Liver (tissue), 9 donors: ENCODE measurements around the gene SCUBE1. TPM values are rescaled to one million over a fixed set of nuclear protein-coding genes. Genes with fewer than 3 reads are reported as not detected.

ENCODE experiments used
- DNase-seq: peaks from one replicate; pipeline ENCODE4 v3.0.0-alpha.2; 2017; ENCODE audit warnings: low spot score
- H3K27ac ChIP-seq, 2 donors: one replicate each; pipeline ENCODE4 v1.7.0; 2013; ENCODE audit warnings: inconsistent platforms in 2 of 2, low read length in 2 of 2, control low read depth in 1 of 2, low read depth in 1 of 2, mild to moderate bottlenecking in 1 of 2
- H3K27me3 ChIP-seq, 4 donors: one replicate each; pipeline versions ENCODE4 v1.6.1 to v1.7.0; 2013; ENCODE audit warnings: low read length in 3 of 4, inconsistent platforms in 1 of 4, mild to moderate bottlenecking in 1 of 4, moderate library complexity in 1 of 4; ENCODE audit not compliant: control insufficient read depth in 4 of 4, insufficient read depth in 4 of 4
- H3K36me3 ChIP-seq, 4 donors: one replicate each; pipeline versions ENCODE4 v1.6.1 to v1.7.0; 2013; ENCODE audit warnings: low read length in 3 of 4, mild to moderate bottlenecking in 3 of 4, low read depth in 1 of 4, moderate library complexity in 1 of 4; ENCODE audit not compliant: control insufficient read depth in 4 of 4, insufficient read depth in 3 of 4
- H3K4me1 ChIP-seq, 4 donors: one replicate each; pipeline versions ENCODE4 v1.6.1 to v1.7.0; 2013; ENCODE audit warnings: low read length in 3 of 4, mild to moderate bottlenecking in 3 of 4, moderate library complexity in 1 of 4; ENCODE audit not compliant: control insufficient read depth in 4 of 4, insufficient read depth in 4 of 4
- H3K4me3 ChIP-seq, 3 donors: one replicate each; pipeline versions ENCODE4 v1.6.1 to v1.7.0; 2013; ENCODE audit warnings: low read length in 3 of 3, control low read depth in 1 of 3, low read depth in 1 of 3, mild to moderate bottlenecking in 1 of 3
- H3K9ac ChIP-seq, 2 donors: one replicate each; pipeline ENCODE4 v1.7.0; 2013; ENCODE audit warnings: low read length in 2 of 2, mild to moderate bottlenecking in 2 of 2, moderate library complexity in 2 of 2, control low read depth in 1 of 2, low read depth in 1 of 2
- H3K9me3 ChIP-seq, 4 donors: one replicate each; pipeline versions ENCODE4 v1.6.1 to v1.7.0; 2013; ENCODE audit warnings: low read length in 3 of 4; ENCODE audit not compliant: control insufficient read depth in 4 of 4
- EGR1 ChIP-seq, 2 donors: IDR thresholded peaks; 2 replicates each; pipeline ENCODE4 v1.6.1; 2016 to 2018; ENCODE audit warnings: antibody characterized with exemption in 2 of 2, low read depth in 2 of 2
- FOXA1 ChIP-seq: IDR thresholded peaks from 2 replicates; pipeline ENCODE4 v1.6.1; 2016; ENCODE audit warnings: antibody characterized with exemption
- HNF4G ChIP-seq: IDR thresholded peaks from 2 replicates; pipeline ENCODE4 v1.6.1; 2016; ENCODE audit warnings: antibody characterized with exemption
- NR2F2 ChIP-seq: IDR thresholded peaks from 2 replicates; pipeline ENCODE4 v1.6.1; 2016; ENCODE audit warnings: antibody characterized with exemption
- RAD21 ChIP-seq, 2 donors: IDR thresholded peaks; 2 replicates each; pipeline ENCODE4 v1.6.1; 2016; ENCODE audit warnings: antibody characterized with exemption in 2 of 2, mild to moderate bottlenecking in 2 of 2
- RXRA ChIP-seq, 2 donors: IDR thresholded peaks; 2 replicates each; pipeline ENCODE4 v1.6.1; 2017 to 2018; ENCODE audit warnings: antibody characterized with exemption in 2 of 2, mild to moderate bottlenecking in 1 of 2
- SP1 ChIP-seq: IDR thresholded peaks from 2 replicates; pipeline ENCODE4 v1.6.1; 2018; ENCODE audit warnings: antibody characterized with exemption, mild to moderate bottlenecking
- TAF1 ChIP-seq: conservative IDR thresholded peaks from 2 replicates; pipeline ENCODE4 v1.6.1; 2016; ENCODE audit warnings: antibody characterized with exemption, mild to moderate bottlenecking
- ZBTB33 ChIP-seq: IDR thresholded peaks from 2 replicates; pipeline ENCODE4 v1.6.1; 2016; ENCODE audit warnings: antibody characterized with exemption
- WGBS: extraction: QIAGEN DNeasy Blood & Tissue Kit; methylation state at CpG from one replicate; pipeline ENCODE4 v1.1.7; 2013; 5-methylcytosine and 5-hydroxymethylcytosine counted together
- polyA plus RNA-seq, 2 donors: library from polyadenylated mRNA; stranded (reverse) in 1 of 2; unstranded in 1 of 2; fragments of 200-250 nt in 1 of 2; fragments of >200 nt in 1 of 2; fragmentation: Nextera tagmentation in 1 of 2; extraction: Ambion mirVana in 1 of 2; gene quantifications; one replicate each; pipeline versions ENCODE4 v1.2.1 to v1.2.3, GENCODE V29; 2013 to 2015
- total RNA-seq, 2 donors: library from RNA; depleted of rRNA; stranded (reverse); fragments of >200 nt; gene quantifications; one replicate each; pipeline ENCODE4 v1.2.3, GENCODE V29; 2014
- TF ChIP-seq, protein P1 (sequence below): IDR thresholded peaks from 2 replicates; pipeline ENCODE4 v1.6.1; 2016; ENCODE audit warnings: antibody characterized with exemption, mild to moderate bottlenecking
- TF ChIP-seq, protein P2 (sequence below): IDR thresholded peaks from 2 replicates; pipeline ENCODE4 v1.6.1; 2016; ENCODE audit warnings: antibody characterized with exemption
- donor health status: healthy.
- donor health status: healthy.
- donor health status: healthy.
- donor health status: healthy.
- donor health status: healthy.

SCUBE1 gene
- total and polyA plus RNA-seq, 4 donors = 0.07 to 0.46 (median 0.08) TPM; not detected in 1

- Histone ChIP-seq H3K27ac (no peak overlapping the region), H3K9me3 (no peaks in the 10 kb centered on the region), H3K9ac (no peak overlapping the region), H3K4me1 (no peaks in the 10 kb centered on the region), H3K4me3 (no peak overlapping the region), H3K36me3 (no peaks in the 10 kb centered on the region), H3K27me3 (no peaks in the 10 kb centered on the region)
- TF ChIP-seq FOXA1 (no peak), RXRA (IDR thresholded peaks at IDR 0.05) (no peak), TAF1 (no peak), HNF4G (no peak), NR2F2 (no peak), ZBTB33 (no peak), EGR1 (IDR thresholded peaks at IDR 0.05; ENCODE audit: low read depth in 2 of 2) (no peak)
- TF ChIP-seq, protein P1, sequence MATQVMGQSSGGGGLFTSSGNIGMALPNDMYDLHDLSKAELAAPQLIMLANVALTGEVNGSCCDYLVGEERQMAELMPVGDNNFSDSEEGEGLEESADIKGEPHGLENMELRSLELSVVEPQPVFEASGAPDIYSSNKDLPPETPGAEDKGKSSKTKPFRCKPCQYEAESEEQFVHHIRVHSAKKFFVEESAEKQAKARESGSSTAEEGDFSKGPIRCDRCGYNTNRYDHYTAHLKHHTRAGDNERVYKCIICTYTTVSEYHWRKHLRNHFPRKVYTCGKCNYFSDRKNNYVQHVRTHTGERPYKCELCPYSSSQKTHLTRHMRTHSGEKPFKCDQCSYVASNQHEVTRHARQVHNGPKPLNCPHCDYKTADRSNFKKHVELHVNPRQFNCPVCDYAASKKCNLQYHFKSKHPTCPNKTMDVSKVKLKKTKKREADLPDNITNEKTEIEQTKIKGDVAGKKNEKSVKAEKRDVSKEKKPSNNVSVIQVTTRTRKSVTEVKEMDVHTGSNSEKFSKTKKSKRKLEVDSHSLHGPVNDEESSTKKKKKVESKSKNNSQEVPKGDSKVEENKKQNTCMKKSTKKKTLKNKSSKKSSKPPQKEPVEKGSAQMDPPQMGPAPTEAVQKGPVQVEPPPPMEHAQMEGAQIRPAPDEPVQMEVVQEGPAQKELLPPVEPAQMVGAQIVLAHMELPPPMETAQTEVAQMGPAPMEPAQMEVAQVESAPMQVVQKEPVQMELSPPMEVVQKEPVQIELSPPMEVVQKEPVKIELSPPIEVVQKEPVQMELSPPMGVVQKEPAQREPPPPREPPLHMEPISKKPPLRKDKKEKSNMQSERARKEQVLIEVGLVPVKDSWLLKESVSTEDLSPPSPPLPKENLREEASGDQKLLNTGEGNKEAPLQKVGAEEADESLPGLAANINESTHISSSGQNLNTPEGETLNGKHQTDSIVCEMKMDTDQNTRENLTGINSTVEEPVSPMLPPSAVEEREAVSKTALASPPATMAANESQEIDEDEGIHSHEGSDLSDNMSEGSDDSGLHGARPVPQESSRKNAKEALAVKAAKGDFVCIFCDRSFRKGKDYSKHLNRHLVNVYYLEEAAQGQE = no peak
- 86% methylated on average over 6 of the region's 6 CpGs for WGBS
- DNase-seq = no peak
Observed at GRCh38 chr22:43365715-43366440, 22.7 kb upstream of the SCUBE1 start.

DNA sequence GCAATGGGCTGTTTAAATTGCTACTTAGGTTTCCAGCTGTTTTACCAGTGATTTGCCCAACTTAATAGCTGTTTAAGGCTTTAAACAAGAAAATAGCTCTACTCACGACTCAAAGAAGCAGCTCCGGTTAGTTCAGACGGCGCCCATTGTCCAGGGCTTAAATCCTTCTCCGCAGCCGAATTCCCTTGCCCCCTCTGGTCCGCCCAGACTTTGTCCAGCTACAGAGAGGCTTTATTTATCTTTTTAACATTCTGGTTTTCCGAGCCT, 20.9 kb upstream of the SCUBE1 start:
- H3K36me3 ChIP-seq = no peaks in the 10 kb centered on the region
- no peaks in the 10 kb centered on the region for H3K27me3 ChIP-seq
- WGBS = 84% methylated on average over 8 of the region's 8 CpGs
- H3K4me3 ChIP-seq = no peak overlapping the region
- H3K9ac ChIP-seq = no peak overlapping the region
- H3K9me3 ChIP-seq = no peaks in the 10 kb centered on the region
- no peak for DNase-seq
- H3K4me1 ChIP-seq = no peaks in the 10 kb centered on the region
- TF ChIP-seq ZBTB33 (no peak), RAD21 (IDR thresholded peaks at IDR 0.05) (no peak), SP1 (no peak)
- TF ChIP-seq, protein P2, sequence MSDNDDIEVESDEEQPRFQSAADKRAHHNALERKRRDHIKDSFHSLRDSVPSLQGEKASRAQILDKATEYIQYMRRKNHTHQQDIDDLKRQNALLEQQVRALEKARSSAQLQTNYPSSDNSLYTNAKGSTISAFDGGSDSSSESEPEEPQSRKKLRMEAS = no peak
- H3K27ac ChIP-seq = no peak overlapping the region
